MM.1S (cell line): ENCODE data around the gene MAD1L1.

Experiments
- EZH2 ChIP-seq: fragments of 300-600 bp; sonication (generic); optimal IDR thresholded peaks from 2 replicates; pipeline ENCODE3; 2017; ENCODE audit warnings: low read depth, mild to moderate bottlenecking, antibody characterized with exemption, low read length, mixed read lengths
- EZH2phosphoT487 ChIP-seq: fragments of 300-600 bp; sonication (generic); IDR thresholded peaks from 2 replicates; pipeline ENCODE4 v1.6.1; 2018; ENCODE audit warnings: antibody characterized with exemption, low read length
- TF ChIP-seq, protein P1 (sequence below): fragments of 300-600 bp; sonication (generic); IDR thresholded peaks from 2 replicates; pipeline ENCODE4 v1.5.1; 2016; ENCODE audit warnings: antibody characterized with exemption, low read length, mixed read lengths

DNA sequence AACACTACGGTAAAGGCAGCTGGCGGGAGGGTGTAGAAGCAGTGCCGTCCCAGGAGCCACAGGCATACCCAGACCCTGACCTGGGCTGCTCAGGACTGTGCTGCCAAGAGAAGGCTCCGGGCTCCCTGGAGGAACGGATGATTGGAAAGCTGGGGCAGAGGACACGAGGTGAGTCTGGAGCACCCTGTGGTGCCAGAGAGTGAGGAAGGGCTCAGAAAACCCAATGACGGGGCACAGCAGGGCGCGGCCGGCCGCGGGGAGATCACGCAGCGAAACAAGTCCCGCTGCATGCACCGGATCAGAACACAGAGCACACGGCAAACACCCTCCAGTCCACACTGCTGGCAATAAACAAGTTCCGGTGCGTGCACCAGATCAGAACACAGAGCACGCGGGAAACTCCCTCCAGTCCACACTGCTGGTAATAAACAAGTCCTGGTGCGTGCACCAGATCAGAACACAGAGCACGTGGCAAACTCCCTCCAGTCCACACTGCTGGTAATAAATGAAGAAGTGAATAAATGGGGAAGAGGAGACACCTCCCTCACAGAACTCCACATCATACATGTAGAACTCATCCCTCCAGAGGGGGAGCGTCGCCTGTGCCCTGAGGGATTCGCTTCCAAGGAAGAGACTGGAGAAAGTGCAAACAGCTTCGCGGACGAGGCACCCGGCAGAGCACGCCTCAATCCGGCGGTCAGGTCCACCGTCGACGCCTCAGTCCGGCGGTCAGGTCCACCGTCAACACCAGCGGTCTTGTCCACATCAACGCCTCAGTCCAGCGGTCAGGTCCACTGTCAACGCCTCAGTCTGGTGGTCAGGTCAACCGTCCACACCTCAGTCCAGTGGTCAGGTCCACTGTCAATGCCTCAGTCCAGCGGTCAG, 265.0 kb downstream of the MAD1L1 start:
- TF ChIP-seq, protein P1, sequence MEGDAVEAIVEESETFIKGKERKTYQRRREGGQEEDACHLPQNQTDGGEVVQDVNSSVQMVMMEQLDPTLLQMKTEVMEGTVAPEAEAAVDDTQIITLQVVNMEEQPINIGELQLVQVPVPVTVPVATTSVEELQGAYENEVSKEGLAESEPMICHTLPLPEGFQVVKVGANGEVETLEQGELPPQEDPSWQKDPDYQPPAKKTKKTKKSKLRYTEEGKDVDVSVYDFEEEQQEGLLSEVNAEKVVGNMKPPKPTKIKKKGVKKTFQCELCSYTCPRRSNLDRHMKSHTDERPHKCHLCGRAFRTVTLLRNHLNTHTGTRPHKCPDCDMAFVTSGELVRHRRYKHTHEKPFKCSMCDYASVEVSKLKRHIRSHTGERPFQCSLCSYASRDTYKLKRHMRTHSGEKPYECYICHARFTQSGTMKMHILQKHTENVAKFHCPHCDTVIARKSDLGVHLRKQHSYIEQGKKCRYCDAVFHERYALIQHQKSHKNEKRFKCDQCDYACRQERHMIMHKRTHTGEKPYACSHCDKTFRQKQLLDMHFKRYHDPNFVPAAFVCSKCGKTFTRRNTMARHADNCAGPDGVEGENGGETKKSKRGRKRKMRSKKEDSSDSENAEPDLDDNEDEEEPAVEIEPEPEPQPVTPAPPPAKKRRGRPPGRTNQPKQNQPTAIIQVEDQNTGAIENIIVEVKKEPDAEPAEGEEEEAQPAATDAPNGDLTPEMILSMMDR = no peak
- TF ChIP-seq EZH2 (no peak), EZH2phosphoT487 (no peak)
